ENCODE results near the gene RNF14. TPM values are rescaled to one million over a fixed set of nuclear protein-coding genes. Genes with fewer than 3 reads are reported as not detected.

Gene RNF14
- polyA plus RNA-seq, 3 donors, result 9.7 to 52.8 (median 31.2) TPM

DNA sequence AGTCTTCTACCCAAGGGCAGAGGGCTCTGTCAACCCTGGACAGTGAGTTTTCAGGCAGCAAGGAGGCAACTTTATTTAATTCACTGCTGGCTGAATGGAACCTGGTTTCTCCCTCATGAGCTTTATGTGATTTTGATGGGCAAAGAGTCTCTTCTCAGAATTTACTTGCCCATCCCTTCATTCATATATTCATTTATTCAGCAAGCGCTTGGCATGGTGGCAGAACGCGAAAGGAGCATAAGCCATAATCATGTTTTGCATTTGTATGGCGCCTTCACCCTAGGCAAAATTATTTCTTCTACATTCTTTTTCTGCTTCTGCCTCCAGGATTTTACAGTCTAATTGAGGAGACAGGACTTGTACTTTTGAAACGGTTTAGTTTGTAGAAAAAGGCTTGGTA lies 37.2 kb upstream of the RNF14 start:
- no peak for DNase-seq
- peaks cover 8% of the 10 kb centered on the region for H3K4me1 Mint-ChIP-seq
- H3K36me3 Mint-ChIP-seq, result peaks cover 93 to 100% of the 10 kb centered on the region in 2 donors
- no peak overlapping the region for H3K9ac ChIP-seq (ENCODE audit: insufficient read depth, low read length, poor library complexity, severe bottlenecking)
- no peaks in the 10 kb centered on the region for H3K79me2 ChIP-seq (ENCODE audit: insufficient read depth, low read length)
- no peaks in the 10 kb centered on the region for H3K4me1 ChIP-seq (ENCODE audit: control insufficient read depth in 1 of 2, insufficient read depth in 2 of 2, low read length in 2 of 2)
- H4K20me1 ChIP-seq (ENCODE audit: insufficient read depth, low read length), result peaks cover 24% of the 10 kb centered on the region
- no peak overlapping the region for H3K4me3 Mint-ChIP-seq
- H3K9me3 ChIP-seq (replicated peaks in 1 of 2; ENCODE audit: control insufficient read depth in 1 of 2, insufficient read depth in 1 of 2, low read length in 2 of 2), result no peaks in the 10 kb centered on the region
- H3K36me3 ChIP-seq (replicated peaks in 1 of 2; ENCODE audit: control insufficient read depth in 1 of 2, insufficient read depth in 2 of 2, low read length in 2 of 2), result peaks cover 97 to 98% of the 10 kb centered on the region in 2 donors
- WGBS (ENCODE audit: insufficient coverage), result 100% methylated on average over 3 of the region's 5 CpGs
- no peak overlapping the region for H2AFZ ChIP-seq (ENCODE audit: insufficient read depth, low read depth, low read length, poor library complexity, severe bottlenecking)
- H3K9me3 Mint-ChIP-seq, result peaks cover 0 to 1% (median 0%) of the 10 kb centered on the region in 7 donors
- H3K4me3 ChIP-seq (replicated peaks in 1 of 3; ENCODE audit: low read depth in 2 of 3, low read length in 3 of 3), result no peak overlapping the region
- no peak overlapping the region for H3K27ac Mint-ChIP-seq
- TF ChIP-seq, protein P1, sequence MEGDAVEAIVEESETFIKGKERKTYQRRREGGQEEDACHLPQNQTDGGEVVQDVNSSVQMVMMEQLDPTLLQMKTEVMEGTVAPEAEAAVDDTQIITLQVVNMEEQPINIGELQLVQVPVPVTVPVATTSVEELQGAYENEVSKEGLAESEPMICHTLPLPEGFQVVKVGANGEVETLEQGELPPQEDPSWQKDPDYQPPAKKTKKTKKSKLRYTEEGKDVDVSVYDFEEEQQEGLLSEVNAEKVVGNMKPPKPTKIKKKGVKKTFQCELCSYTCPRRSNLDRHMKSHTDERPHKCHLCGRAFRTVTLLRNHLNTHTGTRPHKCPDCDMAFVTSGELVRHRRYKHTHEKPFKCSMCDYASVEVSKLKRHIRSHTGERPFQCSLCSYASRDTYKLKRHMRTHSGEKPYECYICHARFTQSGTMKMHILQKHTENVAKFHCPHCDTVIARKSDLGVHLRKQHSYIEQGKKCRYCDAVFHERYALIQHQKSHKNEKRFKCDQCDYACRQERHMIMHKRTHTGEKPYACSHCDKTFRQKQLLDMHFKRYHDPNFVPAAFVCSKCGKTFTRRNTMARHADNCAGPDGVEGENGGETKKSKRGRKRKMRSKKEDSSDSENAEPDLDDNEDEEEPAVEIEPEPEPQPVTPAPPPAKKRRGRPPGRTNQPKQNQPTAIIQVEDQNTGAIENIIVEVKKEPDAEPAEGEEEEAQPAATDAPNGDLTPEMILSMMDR (IDR thresholded peaks at IDR 0.05), result no peak
- peaks cover 0 to 2% (median 0%) of the 10 kb centered on the region in 3 donors for H3K27me3 Mint-ChIP-seq (ENCODE audit: low read depth in 3 of 3)
- H3K27me3 ChIP-seq (ENCODE audit: control insufficient read depth in 2 of 2, insufficient read depth in 2 of 2, low read length in 2 of 2), result no peaks in the 10 kb centered on the region
- intact Hi-C loops (cut with micrococcal nuclease), result no loop called here
- H3K27ac ChIP-seq (ENCODE audit: low read depth in 1 of 2, low read length in 2 of 2), result no peak overlapping the region
- H3K4me2 ChIP-seq (replicated peaks; ENCODE audit: extremely low read depth, low read length, poor library complexity, severe bottlenecking), result no peak overlapping the region

DNA sequence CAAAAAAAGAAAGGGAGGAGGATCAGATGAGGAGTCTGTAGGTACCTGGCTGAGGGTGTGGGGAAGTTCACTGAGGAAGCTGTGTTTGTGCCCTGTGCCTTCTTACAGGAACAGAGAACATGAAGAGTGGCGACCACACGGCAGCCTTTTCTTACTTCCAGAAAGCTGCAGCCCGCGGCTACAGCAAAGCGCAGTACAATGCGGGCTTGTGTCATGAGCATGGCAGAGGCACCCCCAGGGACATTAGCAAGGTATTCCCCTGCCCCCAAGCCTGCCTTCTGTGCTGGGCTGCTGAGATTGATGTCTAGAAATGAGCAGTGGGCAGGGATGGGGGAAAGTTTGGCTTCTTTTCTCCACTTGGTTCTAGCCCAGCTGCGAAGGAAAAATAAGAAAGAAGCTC lies 35.8 kb upstream of the RNF14 start:
- 98% methylated on average over 6 of the region's 7 CpGs for WGBS (ENCODE audit: insufficient coverage)

More for the DNA sequence above, 35.8 kb upstream of the RNF14 start:
- no peak overlapping the region for H3K27ac ChIP-seq (ENCODE audit: low read depth in 1 of 2, low read length in 2 of 2)
- H3K9me3 ChIP-seq (replicated peaks in 1 of 2; ENCODE audit: control insufficient read depth in 1 of 2, insufficient read depth in 1 of 2, low read length in 2 of 2), result no peaks in the 10 kb centered on the region
- no peaks in the 10 kb centered on the region for H3K4me1 ChIP-seq (ENCODE audit: control insufficient read depth in 1 of 2, insufficient read depth in 2 of 2, low read length in 2 of 2)
- no peak overlapping the region for H3K9ac ChIP-seq (ENCODE audit: insufficient read depth, low read length, poor library complexity, severe bottlenecking)
- Mint-ChIP-seq H3K36me3 (peaks cover 87 to 97% of the 10 kb centered on the region in 2 donors), H3K27ac (no peak overlapping the region), H3K9me3 (peaks cover 0 to 1% (median 0%) of the 10 kb centered on the region in 7 donors), H3K27me3 (ENCODE audit: low read depth in 3 of 3) (peaks cover 0 to 2% (median 0%) of the 10 kb centered on the region in 3 donors), H3K4me3 (no peak overlapping the region), H3K4me1 (no peaks in the 10 kb centered on the region)
- intact Hi-C loops (cut with micrococcal nuclease), result no loop called here
- H3K4me3 ChIP-seq (replicated peaks in 1 of 3; ENCODE audit: low read depth in 2 of 3, low read length in 3 of 3), result no peak overlapping the region
- H4K20me1 ChIP-seq (ENCODE audit: insufficient read depth, low read length), result peaks cover 10% of the 10 kb centered on the region
- no peaks in the 10 kb centered on the region for H3K79me2 ChIP-seq (ENCODE audit: insufficient read depth, low read length)
- H3K4me2 ChIP-seq (replicated peaks; ENCODE audit: extremely low read depth, low read length, poor library complexity, severe bottlenecking), result no peak overlapping the region
- peaks cover 93 to 96% of the 10 kb centered on the region in 2 donors for H3K36me3 ChIP-seq (replicated peaks in 1 of 2; ENCODE audit: control insufficient read depth in 1 of 2, insufficient read depth in 2 of 2, low read length in 2 of 2)
- TF ChIP-seq, protein P1 (IDR thresholded peaks at IDR 0.05), result no peak
- no peak overlapping the region for H2AFZ ChIP-seq (ENCODE audit: insufficient read depth, low read depth, low read length, poor library complexity, severe bottlenecking)
- DNase-seq, result no peak
- H3K27me3 ChIP-seq (ENCODE audit: control insufficient read depth in 2 of 2, insufficient read depth in 2 of 2, low read length in 2 of 2), result no peaks in the 10 kb centered on the region

Data from CD14-positive monocyte (primary cell).